ENCODE measurements around the gene PVALEF. TPM values are rescaled to one million over a fixed set of nuclear protein-coding genes. Genes with fewer than 3 reads are reported as not detected.
"Not testable (repeated sequence)": the region's sequence is repeated elsewhere in the genome, so short reads cannot be mapped to it uniquely, and the experiment has no call there.

Gene PVALEF
- total RNA-seq, 6 experiments from 2014 or later: not detected

- H3K36me3 Mint-ChIP-seq (ENCODE audit: low read depth): no peaks in the 10 kb centered on the region; the same call in 1 of the 2 replicates
- TF ChIP-seq CTCF (IDR thresholded peaks at IDR 0.05): no peak
- no peaks in the 10 kb centered on the region for H3K4me1 Mint-ChIP-seq (ENCODE audit: low read depth)
Observed at GRCh38 chr17:81143200-81143527, 22.1 kb upstream of the PVALEF start.

GRCh38 chr17:81143717-81144422 lies 21.4 kb upstream of the PVALEF start:
- TF ChIP-seq CTCF (IDR thresholded peaks at IDR 0.05): no peak
- Mint-ChIP-seq H3K4me3 (no peak overlapping the region), H3K27ac (no peak overlapping the region), H3K36me3 (ENCODE audit: low read depth) (no peaks in the 10 kb centered on the region; the same call in 1 of the 2 replicates), H3K9me3 (peaks cover 5% of the 10 kb centered on the region; the same call in 1 of the 2 replicates), H3K27me3 (ENCODE audit: insufficient read depth) (peaks cover 25% of the 10 kb centered on the region), H3K4me1 (ENCODE audit: low read depth) (no peaks in the 10 kb centered on the region)
- DNase-seq: no peak

More at GRCh38 chr17:81143200-81143527, 22.1 kb upstream of the PVALEF start:
- H3K9me3 Mint-ChIP-seq: peaks cover 12% of the 10 kb centered on the region
- peaks cover 20% of the 10 kb centered on the region for H3K27me3 Mint-ChIP-seq (ENCODE audit: insufficient read depth)
- DNase-seq: no peak
- no peak overlapping the region for H3K4me3 Mint-ChIP-seq
- no peak overlapping the region for H3K27ac Mint-ChIP-seq

- H3K27me3 Mint-ChIP-seq (ENCODE audit: insufficient read depth): peaks cover 27% of the 10 kb centered on the region
- H3K9me3 Mint-ChIP-seq: no peaks in the 10 kb centered on the region
- no peaks in the 10 kb centered on the region for H3K36me3 Mint-ChIP-seq (ENCODE audit: low read depth)
- H3K4me3 Mint-ChIP-seq: no peak overlapping the region
- no peak overlapping the region for H3K27ac Mint-ChIP-seq
- no peak for TF ChIP-seq CTCF (IDR thresholded peaks at IDR 0.05)
- no peaks in the 10 kb centered on the region for H3K4me1 Mint-ChIP-seq (ENCODE audit: low read depth)
- no peak for DNase-seq
Observed at GRCh38 chr17:81144423-81144781, 20.9 kb upstream of the PVALEF start.

- DNase-seq; H3K36me3 Mint-ChIP-seq (ENCODE audit: low read depth); H3K27ac Mint-ChIP-seq; H3K4me3 Mint-ChIP-seq; H3K9me3 Mint-ChIP-seq; H3K4me1 Mint-ChIP-seq (ENCODE audit: low read depth): not testable (repeated sequence)
- H3K27me3 Mint-ChIP-seq (ENCODE audit: insufficient read depth): peaks cover 38% of the 10 kb centered on the region
Observed at GRCh38 chr17:81146208-81146607, 19.1 kb upstream of the PVALEF start.

GRCh38 chr17:81147701-81148100 lies 17.6 kb upstream of the PVALEF start:
- H3K4me3 Mint-ChIP-seq: no peak overlapping the region
- no peaks in the 10 kb centered on the region for H3K4me1 Mint-ChIP-seq (ENCODE audit: low read depth)
- H3K27ac Mint-ChIP-seq: no peak overlapping the region
- no peak for DNase-seq
- H3K27me3 Mint-ChIP-seq (ENCODE audit: insufficient read depth): peaks cover 37% of the 10 kb centered on the region
- no peak for TF ChIP-seq CTCF (IDR thresholded peaks at IDR 0.05)
- H3K9me3 Mint-ChIP-seq: no peaks in the 10 kb centered on the region
- H3K36me3 Mint-ChIP-seq (ENCODE audit: low read depth): no peaks in the 10 kb centered on the region

- H3K4me1 Mint-ChIP-seq (ENCODE audit: low read depth): no peaks in the 10 kb centered on the region
- H3K4me3 Mint-ChIP-seq: no peak overlapping the region
- DNase-seq: no peak
- H3K27me3 Mint-ChIP-seq (ENCODE audit: insufficient read depth): peaks cover 41% of the 10 kb centered on the region
- no peaks in the 10 kb centered on the region for H3K36me3 Mint-ChIP-seq (ENCODE audit: low read depth)
- TF ChIP-seq CTCF (IDR thresholded peaks at IDR 0.05): no peak
- H3K27ac Mint-ChIP-seq: no peak overlapping the region
- H3K9me3 Mint-ChIP-seq: no peaks in the 10 kb centered on the region
Observed at GRCh38 chr17:81148571-81148970, 16.7 kb upstream of the PVALEF start.

All from HFFc6 (cell line).